ENCODE data around the gene ARFGAP1.
"Not testable (repeated sequence)": the region's sequence is repeated elsewhere in the genome, so short reads cannot be mapped to it uniquely, and the experiment has no call there.

ARFGAP1 gene

GRCh38 chr20:63241272-63241671, 31.3 kb upstream of the ARFGAP1 start:
- peak; percentile 62 for DNase-seq

- DNase-seq: no peak
Observed at GRCh38 chr20:63242736-63243135, 29.9 kb upstream of the ARFGAP1 start.

GRCh38 chr20:63243604-63244247, 28.9 kb upstream of the ARFGAP1 start:
- no peak for DNase-seq

GRCh38 chr20:63244468-63244867, 28.1 kb upstream of the ARFGAP1 start:
- DNase-seq: no peak

- peak; percentile 84 for DNase-seq
Observed at GRCh38 chr20:63246490-63247288, 25.9 kb upstream of the ARFGAP1 start.

GRCh38 chr20:63247671-63248228, 24.9 kb upstream of the ARFGAP1 start:
- no peak for DNase-seq

- DNase-seq: peak; percentile 36
Observed at GRCh38 chr20:63248835-63249591, 23.6 kb upstream of the ARFGAP1 start.

- DNase-seq: no peak
Observed at GRCh38 chr20:63249891-63250290, 22.7 kb upstream of the ARFGAP1 start.

- not testable (repeated sequence) for DNase-seq
Observed at GRCh38 chr20:63251350-63251749, 21.3 kb upstream of the ARFGAP1 start.

GRCh38 chr20:63252284-63252711, 20.3 kb upstream of the ARFGAP1 start:
- no peak for DNase-seq

- DNase-seq: no peak
Observed at GRCh38 chr20:63253065-63253437, 19.6 kb upstream of the ARFGAP1 start.

- no peak for DNase-seq
Observed at GRCh38 chr20:63253438-63254231, 19.0 kb upstream of the ARFGAP1 start.

- DNase-seq: no peak
Observed at GRCh38 chr20:63254232-63254605, 18.4 kb upstream of the ARFGAP1 start, which contains the start of gene NKAIN4. Gene NKAIN4 (minus strand): TSS chr20:63254463. CDS start chr20:63254450, 13 bp downstream.

GRCh38 chr20:63254606-63255384, 17.8 kb upstream of the ARFGAP1 start:
- no peak for DNase-seq

GRCh38 chr20:63255931-63256704, 16.5 kb upstream of the ARFGAP1 start:
- peak; percentile 78 for DNase-seq

GRCh38 chr20:63256954-63257353, 15.7 kb upstream of the ARFGAP1 start:
- DNase-seq: no peak

GRCh38 chr20:63257629-63258028, 15.0 kb upstream of the ARFGAP1 start:
- no peak for DNase-seq

- no peak for DNase-seq
Observed at GRCh38 chr20:63258781-63259180, 13.8 kb upstream of the ARFGAP1 start.

GRCh38 chr20:63259734-63260460, 12.7 kb upstream of the ARFGAP1 start:
- DNase-seq: no peak

- DNase-seq: no peak
Observed at GRCh38 chr20:63260521-63260920, 12.1 kb upstream of the ARFGAP1 start.

All from RPMI8226 (cell line).